B cell (primary cell): ENCODE measurements around the gene TMEM131. TPM values are rescaled to one million over a fixed set of nuclear protein-coding genes. Genes with fewer than 3 reads are reported as not detected.

Experiments used
- ATAC-seq: fragments of 200-7000 bp; cut with Tn5 transposase; one replicate; pipeline ENCODE4 v1.10.0; 2021; ENCODE audit warnings: low read depth, mild to moderate bottlenecking, moderate number of reproducible peaks, moderate library complexity
- CTCF ChIA-PET: fragments of 350-600 bp; sonication (Branson Sonifier 250); formaldehyde crosslinking; loops from one replicate; lab custom pipeline; 2021; ENCODE audit warnings: antibody characterized with exemption, inconsistent platforms; lab: Charles Lee
- POLR2A ChIA-PET: fragments of 350-600 bp; sonication (Branson Sonifier 250); formaldehyde crosslinking; loops from one replicate; lab custom pipeline; 2021; ENCODE audit warnings: antibody characterized with exemption; lab: Charles Lee
- DNase-seq: peaks from one replicate; pipeline ENCODE4 v3.0.0; 2013
- H2AFZ ChIP-seq: 2 replicates; pipeline ENCODE4 v1.6.1; 2012; ENCODE audit warnings: mild to moderate bottlenecking, low read depth, low read length; ENCODE audit not compliant: insufficient read depth, poor library complexity, severe bottlenecking
- H3K27ac ChIP-seq, 2 donors: 1 replicate in 1 of 2; 2 replicates in 1 of 2; pipeline ENCODE4 v1.5.1; 2012 to 2013; ENCODE audit warnings: low read length in 2 of 2, mild to moderate bottlenecking in 2 of 2, moderate library complexity in 1 of 2
- H3K27me3 ChIP-seq, 4 experiments: fragments of 200-600 bp in 1 of 4; sonication (generic) in 1 of 4; replicated peaks in 1 of 4; 1 replicate in 2 of 4; 2 replicates in 2 of 4; pipeline versions ENCODE4 v1.6.1 to v1.7.0; 2013 to 2016; ENCODE audit warnings: low read length in 3 of 4, mild to moderate bottlenecking in 2 of 4, mixed read lengths in 1 of 4, moderate library complexity in 1 of 4; ENCODE audit not compliant: insufficient read depth in 4 of 4, control insufficient read depth in 3 of 4; ENCODE audit errors: control extremely low read depth in 1 of 4
- H3K36me3 ChIP-seq, 2 experiments: replicated peaks in 1 of 2; 1 replicate in 1 of 2; 2 replicates in 1 of 2; pipeline versions ENCODE4 v1.6.1 to v1.7.1; 2013; ENCODE audit warnings: low read length in 1 of 2; ENCODE audit not compliant: insufficient read depth in 2 of 2, control insufficient read depth in 1 of 2; ENCODE audit errors: control extremely low read depth in 1 of 2, extremely low read depth in 1 of 2
- H3K4me1 ChIP-seq, 2 donors: fragments of 200-600 bp in 1 of 2; sonication (generic) in 1 of 2; 1 replicate in 1 of 2; 2 replicates in 1 of 2; pipeline versions ENCODE4 v1.5.1 to v1.6.1; 2013 to 2017; ENCODE audit warnings: low read length in 2 of 2; ENCODE audit not compliant: control insufficient read depth in 2 of 2, insufficient read depth in 2 of 2
- H3K4me2 ChIP-seq: replicated peaks from 2 replicates; pipeline ENCODE3; 2012; ENCODE audit warnings: mild to moderate bottlenecking, low read depth, low read length; ENCODE audit not compliant: poor library complexity, severe bottlenecking
- H3K4me3 ChIP-seq, 5 experiments: fragments of 200-600 bp in 1 of 5; sonication (generic) in 1 of 5; 1 replicate in 3 of 5; 2 replicates in 2 of 5; pipeline versions ENCODE4 v1.5.1 to v1.7.0; 2011 to 2016; ENCODE audit warnings: low read length in 4 of 5, mild to moderate bottlenecking in 4 of 5, low read depth in 2 of 5, control low read depth in 1 of 5, moderate library complexity in 1 of 5; ENCODE audit not compliant: insufficient read depth in 1 of 5; ENCODE audit errors: control extremely low read depth in 1 of 5, extremely low read depth in 1 of 5
- H3K79me2 ChIP-seq: fragments of 200-600 bp; sonication (generic); one replicate; pipeline ENCODE4 v1.6.0; 2016; ENCODE audit warnings: low read length; ENCODE audit not compliant: control insufficient read depth, insufficient read depth
- H3K9ac ChIP-seq: fragments of 200-600 bp; sonication (generic); 2 replicates; pipeline ENCODE4 v1.6.1; 2017; ENCODE audit warnings: mild to moderate bottlenecking, low read length, moderate library complexity
- H3K9me3 ChIP-seq, 3 donors: one replicate each; pipeline versions ENCODE4 v1.6.1 to v1.7.1; 2013; ENCODE audit warnings: low read length in 2 of 3; ENCODE audit not compliant: control insufficient read depth in 2 of 3, insufficient read depth in 1 of 3; ENCODE audit errors: control extremely low read depth in 1 of 3
- H4K20me1 ChIP-seq: 2 replicates; pipeline ENCODE4 v1.6.0; 2012; ENCODE audit warnings: mild to moderate bottlenecking, low read length; ENCODE audit not compliant: insufficient read depth, control insufficient read depth, poor library complexity, severe bottlenecking
- H3K27ac Mint-ChIP-seq: one replicate; pipeline ENCODE4 v1.8.0; 2021; ENCODE audit warnings: mixed read lengths
- H3K27me3 Mint-ChIP-seq: one replicate; pipeline ENCODE4 v1.8.0; 2021; ENCODE audit warnings: mixed read lengths
- H3K4me1 Mint-ChIP-seq: one replicate; pipeline ENCODE4 v1.8.0; 2021; ENCODE audit warnings: mixed read lengths
- H3K4me3 Mint-ChIP-seq: one replicate; pipeline ENCODE4 v1.8.0; 2021; ENCODE audit warnings: mixed read lengths
- H3K9me3 Mint-ChIP-seq: one replicate; pipeline ENCODE4 v1.8.0; 2022; ENCODE audit warnings: mixed read lengths; ENCODE audit not compliant: insufficient read depth
- EZH2 ChIP-seq: IDR thresholded peaks from 2 replicates; pipeline ENCODE4 v1.6.1; 2012; ENCODE audit warnings: borderline replicate concordance, low read depth, mild to moderate bottlenecking, moderate library complexity, low read length; ENCODE audit not compliant: insufficient read depth, poor library complexity, severe bottlenecking
- WGBS: methylation state at CpG from one replicate; pipeline ENCODE4 v1.1.5; 2013; ENCODE audit warnings: missing lambda C conversion rate; ENCODE audit not compliant: insufficient coverage; 5-methylcytosine and 5-hydroxymethylcytosine counted together
- intact Hi-C: fragments of 100-400 bp; cut with micrococcal nuclease; formaldehyde crosslinking; loops from one replicate; pipeline ENCODE4 v1.10.0; 2022
- polyA plus RNA-seq: library from polyadenylated mRNA; depleted of rRNA; stranded (reverse); fragments of >200 nt; gene quantifications from 2 replicates; pipeline ENCODE4 v1.2.3, GENCODE V29; 2012
- total RNA-seq, 2 donors: library from RNA; stranded (reverse); fragments of 120-200 nt in 1 of 2; gene quantifications; 1 replicate in 1 of 2; 2 replicates in 1 of 2; pipeline versions ENCODE4 v1.2.3 to v1.2.4, GENCODE V29; 2013 to 2022
- TF ChIP-seq, protein P1 (sequence below): fragments of 200-600 bp; IDR thresholded peaks from one replicate; pipeline ENCODE4 v1.8.0; 2022; ENCODE audit warnings: antibody characterized with exemption, mild to moderate bottlenecking

Gene TMEM131
- total and polyA plus RNA-seq, 2 donors (not counting 1 experiment from before 2014, with no cell fraction given) = 24.3 to 101 TPM

- no peak overlapping the region for H3K4me3 ChIP-seq
- Mint-ChIP-seq H3K27me3 (no peaks in the 10 kb centered on the region), H3K9me3 (no peaks in the 10 kb centered on the region), H3K27ac (no peak overlapping the region), H3K4me1 (peaks cover 84% of the 10 kb centered on the region), H3K4me3 (no peak overlapping the region)
- ChIA-PET CTCF (interaction anchor here (1.4 kb wide), 1 partner anchor 18 kb away, joined by 3 read pairs; no protein-coding TSS in a partner anchor), POLR2A (no interaction called here)
- peaks cover 0 to 7% of the 10 kb centered on the region in 2 experiments for H3K36me3 ChIP-seq
- H3K27ac ChIP-seq = peak overlapping the region in 1 of 2 donors; percentile 16
- no peak overlapping the region for H3K4me2 ChIP-seq
- DNase-seq = no peak
- H3K4me1 ChIP-seq = peaks cover 33 to 49% of the 10 kb centered on the region in 2 donors
- peaks cover 98% of the 10 kb centered on the region for H3K79me2 ChIP-seq
- H3K9ac ChIP-seq = no peak overlapping the region
- H3K27me3 ChIP-seq = no peaks in the 10 kb centered on the region
- ATAC-seq = no peak
- no CpG with 5 or more reads among the region's 1 CpG for WGBS
- intact Hi-C loops = no loop called here
- peaks cover 0 to 3% (median 2%) of the 10 kb centered on the region in 3 donors for H3K9me3 ChIP-seq
- TF ChIP-seq EZH2 = no peak
- TF ChIP-seq, protein P1, sequence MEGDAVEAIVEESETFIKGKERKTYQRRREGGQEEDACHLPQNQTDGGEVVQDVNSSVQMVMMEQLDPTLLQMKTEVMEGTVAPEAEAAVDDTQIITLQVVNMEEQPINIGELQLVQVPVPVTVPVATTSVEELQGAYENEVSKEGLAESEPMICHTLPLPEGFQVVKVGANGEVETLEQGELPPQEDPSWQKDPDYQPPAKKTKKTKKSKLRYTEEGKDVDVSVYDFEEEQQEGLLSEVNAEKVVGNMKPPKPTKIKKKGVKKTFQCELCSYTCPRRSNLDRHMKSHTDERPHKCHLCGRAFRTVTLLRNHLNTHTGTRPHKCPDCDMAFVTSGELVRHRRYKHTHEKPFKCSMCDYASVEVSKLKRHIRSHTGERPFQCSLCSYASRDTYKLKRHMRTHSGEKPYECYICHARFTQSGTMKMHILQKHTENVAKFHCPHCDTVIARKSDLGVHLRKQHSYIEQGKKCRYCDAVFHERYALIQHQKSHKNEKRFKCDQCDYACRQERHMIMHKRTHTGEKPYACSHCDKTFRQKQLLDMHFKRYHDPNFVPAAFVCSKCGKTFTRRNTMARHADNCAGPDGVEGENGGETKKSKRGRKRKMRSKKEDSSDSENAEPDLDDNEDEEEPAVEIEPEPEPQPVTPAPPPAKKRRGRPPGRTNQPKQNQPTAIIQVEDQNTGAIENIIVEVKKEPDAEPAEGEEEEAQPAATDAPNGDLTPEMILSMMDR = no peak
- peaks cover 59% of the 10 kb centered on the region for H4K20me1 ChIP-seq
- H2AFZ ChIP-seq = no peak overlapping the region
These were observed 31.9 kb downstream of the TMEM131 start for GRCh38 chr2:97963880-97964279.

- Mint-ChIP-seq H3K27me3 (no peaks in the 10 kb centered on the region), H3K4me3 (peak overlapping the region; percentile 47), H3K27ac (no peak overlapping the region), H3K9me3 (peaks cover 2% of the 10 kb centered on the region), H3K4me1 (peaks cover 85% of the 10 kb centered on the region)
- no peaks in the 10 kb centered on the region for H3K27me3 ChIP-seq
- peak overlapping the region in 1 of 2 donors; percentile 14 for H3K27ac ChIP-seq
- no peak overlapping the region for H2AFZ ChIP-seq
- peaks cover 0 to 3% (median 2%) of the 10 kb centered on the region in 3 donors for H3K9me3 ChIP-seq
- ATAC-seq (no peak), DNase-seq (no peak)
- H3K36me3 ChIP-seq = peaks cover 0 to 5% of the 10 kb centered on the region in 2 experiments
- peaks cover 33 to 52% of the 10 kb centered on the region in 2 donors for H3K4me1 ChIP-seq
- POLR2A ChIA-PET = interaction anchor here (0.6 kb wide), 1 partner anchor 111 kb away, joined by 7 read pairs; no protein-coding TSS in a partner anchor
- no peak overlapping the region for H3K9ac ChIP-seq
- H3K79me2 ChIP-seq = peaks cover 98% of the 10 kb centered on the region
- no peak overlapping the region for H3K4me3 ChIP-seq
- H4K20me1 ChIP-seq = peaks cover 58% of the 10 kb centered on the region
- H3K4me2 ChIP-seq = no peak overlapping the region
- CTCF ChIA-PET = interaction anchor here (1.0 to 1.4 kb wide), 3 partner anchors 8 to 33 kb away, joined by 3 read pairs; no protein-coding TSS in a partner anchor
- intact Hi-C loops = no loop called here
- TF ChIP-seq, protein P1 = no peak
- no peak for TF ChIP-seq EZH2
These were observed 32.7 kb downstream of the TMEM131 start for GRCh38 chr2:97963079-97963406.
